HCT116 (cell line): ENCODE data around the gene NFIA. TPM values are rescaled to one million over a fixed set of nuclear protein-coding genes. Genes with fewer than 3 reads are reported as not detected.
A peak's percentile ranks its signal among the peaks of the same experiment; 100 is the strongest.

Source experiments
- ATAC-seq: fragments of 200-7000 bp; cut with Tn5 transposase; 2 replicates; pipeline ENCODE4 v1.9.1; 2020; ENCODE audit warnings: mild to moderate bottlenecking, moderate library complexity
- BruUV-seq: library from RNA; stranded (reverse); fragments of 400-500 nt; replicated peaks from 2 replicates; lab custom pipeline; 2021; lab: Mats Ljungman, UMichigan
- CTCF ChIA-PET: fragments of 300-600 bp; sonication (Branson Sonifier 250); formaldehyde crosslinking; loops from one replicate; lab custom pipeline; 2021; ENCODE audit warnings: antibody characterized with exemption; lab: Charles Lee
- POLR2A ChIA-PET: fragments of 300-600, 350-600 bp; sonication (Branson Sonifier 250); formaldehyde crosslinking; loops from one replicate; lab custom pipeline; 2021; ENCODE audit warnings: antibody characterized with exemption; lab: Charles Lee
- RAD21 ChIA-PET, 2 experiments: fragments of 300-600 bp; sonication (Branson Sonifier 250); formaldehyde crosslinking; loops; one replicate each; lab custom pipeline; 2023; ENCODE audit warnings: low total read pairs in 2 of 2; ENCODE audit not compliant: uncharacterized antibody in 2 of 2, unreplicated experiment in 2 of 2, low non-redundant PET in 1 of 2; lab: Charles Lee
- DNase-seq: peaks from one replicate; pipeline ENCODE4 v3.0.0-alpha.2; 2010; ENCODE audit warnings: low read depth, low spot score
- H2AFZ ChIP-seq: fragments of 200-600 bp; shearing (Covaris generic), sonication (generic); 2 replicates; pipeline ENCODE4 v1.6.1; 2017; ENCODE audit warnings: low read depth, mixed run types, mixed read lengths, antibody characterized with exemption, low read length; ENCODE audit not compliant: poor library complexity, severe bottlenecking
- H3K27ac ChIP-seq: 2 replicates; pipeline ENCODE4 v1.5.1; 2012; ENCODE audit warnings: low read depth, low read length
- H3K27me3 ChIP-seq: fragments of 200-600 bp; sonication (generic); 2 replicates; pipeline ENCODE4 v1.6.1; 2016; ENCODE audit warnings: mixed run types, low read length, mixed read lengths; ENCODE audit not compliant: insufficient read depth
- H3K36me3 ChIP-seq, 2 experiments: fragments of 200-500 bp in 1 of 2; fragments of 200-600 bp in 1 of 2; sonication (Bioruptor generic) in 1 of 2; sonication (generic) in 1 of 2; 2 replicates each; pipeline versions ENCODE4 v1.5.1 to v1.6.1; 2014 to 2016; ENCODE audit warnings: low read length in 2 of 2, inconsistent platforms in 1 of 2, mixed read lengths in 1 of 2, mixed run types in 1 of 2; ENCODE audit not compliant: insufficient read depth in 2 of 2, control insufficient read depth in 1 of 2
- H3K4me1 ChIP-seq, 2 experiments: fragments of 200-600 bp in 1 of 2; sonication (generic) in 1 of 2; 2 replicates each; pipeline versions ENCODE4 v1.5.1 to v1.6.1; 2012 to 2017; ENCODE audit warnings: low read length in 2 of 2, inconsistent platforms in 1 of 2, mild to moderate bottlenecking in 1 of 2, mixed read lengths in 1 of 2, mixed run types in 1 of 2, moderate library complexity in 1 of 2; ENCODE audit not compliant: insufficient read depth in 2 of 2, control insufficient read depth in 1 of 2
- H3K4me2 ChIP-seq: fragments of 200-600 bp; sonication (generic); 2 replicates; pipeline ENCODE4 v1.6.1; 2017; ENCODE audit warnings: mixed run types, low read length, mixed read lengths
- H3K4me3 ChIP-seq, 2 experiments: fragments of 200-600 bp in 1 of 2; sonication (generic) in 1 of 2; replicated peaks in 1 of 2; 2 replicates each; pipeline ENCODE4 v1.5.1; 2011 to 2016; ENCODE audit warnings: low read length in 2 of 2, control low read depth in 1 of 2, low read depth in 1 of 2, mild to moderate bottlenecking in 1 of 2, mixed read lengths in 1 of 2, mixed run types in 1 of 2
- H3K79me2 ChIP-seq: fragments of 200-600 bp; sonication (generic); 2 replicates; pipeline ENCODE4 v1.6.1; 2017; ENCODE audit warnings: mild to moderate bottlenecking, mixed run types, low read length, moderate library complexity, mixed read lengths; ENCODE audit not compliant: insufficient read depth
- H3K9ac ChIP-seq: fragments of 200-600 bp; sonication (generic); 2 replicates; pipeline ENCODE4 v1.6.1; 2016; ENCODE audit warnings: low read length, mixed read lengths
- H3K9me2 ChIP-seq: fragments of 200-600 bp; sonication (generic), shearing (Covaris generic); 2 replicates; pipeline ENCODE4 v1.6.1; 2017; ENCODE audit warnings: mixed run types, mild to moderate bottlenecking, moderate library complexity; ENCODE audit not compliant: insufficient read depth
- H3K9me3 ChIP-seq, 2 experiments: fragments of 200-500 bp in 1 of 2; fragments of 200-600 bp in 1 of 2; sonication (Bioruptor generic) in 1 of 2; sonication (generic) in 1 of 2; 2 replicates each; pipeline ENCODE4 v1.6.1; 2014 to 2017; ENCODE audit warnings: low read length in 2 of 2, mixed read lengths in 2 of 2, inconsistent platforms in 1 of 2, low read depth in 1 of 2, mild to moderate bottlenecking in 1 of 2, mixed run types in 1 of 2, moderate library complexity in 1 of 2; ENCODE audit not compliant: control insufficient read depth in 1 of 2, insufficient read depth in 1 of 2
- H4K20me1 ChIP-seq: fragments of 200-600 bp; sonication (generic), shearing (Covaris generic); 2 replicates; pipeline ENCODE4 v1.6.1; 2017; ENCODE audit warnings: mixed run types, mild to moderate bottlenecking, moderate library complexity; ENCODE audit not compliant: insufficient read depth
- CBX3 ChIP-seq: IDR thresholded peaks from 2 replicates; pipeline ENCODE4 v1.6.1; 2012; ENCODE audit warnings: low read depth
- CEBPB ChIP-seq: IDR thresholded peaks from 2 replicates; pipeline ENCODE4 v1.6.1; 2012; ENCODE audit warnings: low read depth
- EGR1 ChIP-seq: IDR thresholded peaks from 2 replicates; pipeline ENCODE4 v1.6.1; 2012; ENCODE audit warnings: low read depth
- ELF1 ChIP-seq: IDR thresholded peaks from 2 replicates; pipeline ENCODE4 v1.6.1; 2012; ENCODE audit warnings: low read depth, borderline replicate concordance
- FOSL1 ChIP-seq: IDR thresholded peaks from 2 replicates; pipeline ENCODE4 v1.6.1; 2012; ENCODE audit warnings: low read depth
- POLR2A ChIP-seq: IDR thresholded peaks from 2 replicates; pipeline ENCODE4 v1.7.0; 2011; ENCODE audit warnings: borderline replicate concordance; ENCODE audit not compliant: insufficient read depth, insufficient read length; ENCODE audit errors: extremely low read depth
- POLR2AphosphoS5 ChIP-seq: IDR thresholded peaks from 2 replicates; pipeline ENCODE4 v1.6.1; 2011; ENCODE audit warnings: mild to moderate bottlenecking, low read depth, low read length, moderate library complexity
- RAD21 ChIP-seq: IDR thresholded peaks from 2 replicates; pipeline ENCODE4 v1.6.1; 2012; ENCODE audit warnings: low read depth, mild to moderate bottlenecking
- REST ChIP-seq: IDR thresholded peaks from 2 replicates; pipeline ENCODE4 v1.6.1; 2012; ENCODE audit warnings: low read depth
- SIN3A ChIP-seq: IDR thresholded peaks from 2 replicates; pipeline ENCODE4 v1.6.1; 2012; ENCODE audit warnings: low read depth
- SP1 ChIP-seq: IDR thresholded peaks from 2 replicates; pipeline ENCODE4 v1.6.1; 2012; ENCODE audit warnings: low read depth
- SRF ChIP-seq: IDR thresholded peaks from 2 replicates; pipeline ENCODE4 v1.6.1; 2012; ENCODE audit warnings: low read depth
- YY1 ChIP-seq: IDR thresholded peaks from 2 replicates; pipeline ENCODE4 v1.6.1; 2011; ENCODE audit warnings: low read length, low read depth, moderate library complexity, mild to moderate bottlenecking; ENCODE audit not compliant: insufficient replicate concordance; ENCODE audit errors: extremely low read depth
- ZFX ChIP-seq: fragments of 450-650 bp; IDR thresholded peaks from 2 replicates; pipeline ENCODE4 v1.6.1; 2017
- intact Hi-C: fragments of 100-400 bp; cut with micrococcal nuclease; formaldehyde crosslinking; loops from 2 replicates; pipeline ENCODE4 v1.10.0; 2022
- total RNA-seq: library from RNA; stranded (reverse); gene quantifications from one replicate; pipeline ENCODE4 v1.2.1, GENCODE V29; 2021; ENCODE audit not compliant: unreplicated experiment
- TF ChIP-seq, protein P1 (sequence below): IDR thresholded peaks from 2 replicates; pipeline ENCODE4 v1.6.1; 2012
- TF ChIP-seq, protein P2 (sequence below): IDR thresholded peaks from 2 replicates; pipeline ENCODE4 v1.6.1; 2011; ENCODE audit warnings: mild to moderate bottlenecking, low read length, moderate library complexity; ENCODE audit not compliant: insufficient replicate concordance; ENCODE audit errors: extremely low read depth

The NFIA gene
- total RNA-seq, 1 experiment from 2014 or later: 17.2 TPM

- intact Hi-C loops: no loop called here
- ChIA-PET RAD21 (interaction anchor here in 1 of 2 experiments (1.2 kb wide), 1 partner anchor 167 kb away, joined by 3 read pairs; no protein-coding TSS in a partner anchor), CTCF (interaction anchor here (1.9 to 2.8 kb wide), 2 partner anchors 28 to 98 kb away, joined by 8 to 29 read pairs; no protein-coding TSS in a partner anchor), POLR2A (interaction anchor here (1.0 kb wide), 1 partner anchor 22 kb away, joined by 3 read pairs; no protein-coding TSS in a partner anchor)
- no TSS peak for BruUV-seq
- Histone ChIP-seq H3K9me3 (no peaks in the 10 kb centered on the region), H3K4me3 (peak overlapping the region; percentile 50 to 68), H3K27ac (peak overlapping the region; percentile 81), H3K27me3 (no peaks in the 10 kb centered on the region), H3K9ac (peak overlapping the region; percentile 69), H2AFZ (peak overlapping the region; percentile 99), H3K79me2 (no peaks in the 10 kb centered on the region), H3K36me3 (no peaks in the 10 kb centered on the region), H4K20me1 (no peaks in the 10 kb centered on the region), H3K9me2 (no peaks in the 10 kb centered on the region), H3K4me2 (peak overlapping the region; percentile 91), H3K4me1 (peaks cover 35 to 52% of the 10 kb centered on the region in 2 experiments)
- no peak for TF ChIP-seq POLR2A
- peak; percentile 57; the same call in 1 of the 2 replicates for TF ChIP-seq ZFX
- TF ChIP-seq REST: no peak
- peak; percentile 68 for TF ChIP-seq SP1
- TF ChIP-seq SRF: peak; percentile 39; the same call in 1 of the 2 replicates
- peak; percentile 66 for TF ChIP-seq CEBPB
- TF ChIP-seq, protein P1, sequence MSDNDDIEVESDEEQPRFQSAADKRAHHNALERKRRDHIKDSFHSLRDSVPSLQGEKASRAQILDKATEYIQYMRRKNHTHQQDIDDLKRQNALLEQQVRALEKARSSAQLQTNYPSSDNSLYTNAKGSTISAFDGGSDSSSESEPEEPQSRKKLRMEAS: peak; percentile 94
- TF ChIP-seq YY1: peak; percentile 9
- no peak for TF ChIP-seq FOSL1
- TF ChIP-seq CBX3: peak; percentile 78
- TF ChIP-seq POLR2AphosphoS5: peak; percentile 39
- TF ChIP-seq EGR1: no peak
- TF ChIP-seq, protein P2, sequence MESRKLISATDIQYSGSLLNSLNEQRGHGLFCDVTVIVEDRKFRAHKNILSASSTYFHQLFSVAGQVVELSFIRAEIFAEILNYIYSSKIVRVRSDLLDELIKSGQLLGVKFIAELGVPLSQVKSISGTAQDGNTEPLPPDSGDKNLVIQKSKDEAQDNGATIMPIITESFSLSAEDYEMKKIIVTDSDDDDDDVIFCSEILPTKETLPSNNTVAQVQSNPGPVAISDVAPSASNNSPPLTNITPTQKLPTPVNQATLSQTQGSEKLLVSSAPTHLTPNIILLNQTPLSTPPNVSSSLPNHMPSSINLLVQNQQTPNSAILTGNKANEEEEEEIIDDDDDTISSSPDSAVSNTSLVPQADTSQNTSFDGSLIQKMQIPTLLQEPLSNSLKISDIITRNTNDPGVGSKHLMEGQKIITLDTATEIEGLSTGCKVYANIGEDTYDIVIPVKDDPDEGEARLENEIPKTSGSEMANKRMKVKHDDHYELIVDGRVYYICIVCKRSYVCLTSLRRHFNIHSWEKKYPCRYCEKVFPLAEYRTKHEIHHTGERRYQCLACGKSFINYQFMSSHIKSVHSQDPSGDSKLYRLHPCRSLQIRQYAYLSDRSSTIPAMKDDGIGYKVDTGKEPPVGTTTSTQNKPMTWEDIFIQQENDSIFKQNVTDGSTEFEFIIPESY: no peak
- no peak for TF ChIP-seq RAD21
- TF ChIP-seq SIN3A: peak; percentile 86
- TF ChIP-seq ELF1: peak; percentile 52
- ATAC-seq (peak; percentile 86), DNase-seq (peak; percentile 82)
Measured at GRCh38 chr1:61076728-61077675, 5.4 kb upstream of the NFIA start.
